ENCODE measurements around the gene CA5A.

DNA sequence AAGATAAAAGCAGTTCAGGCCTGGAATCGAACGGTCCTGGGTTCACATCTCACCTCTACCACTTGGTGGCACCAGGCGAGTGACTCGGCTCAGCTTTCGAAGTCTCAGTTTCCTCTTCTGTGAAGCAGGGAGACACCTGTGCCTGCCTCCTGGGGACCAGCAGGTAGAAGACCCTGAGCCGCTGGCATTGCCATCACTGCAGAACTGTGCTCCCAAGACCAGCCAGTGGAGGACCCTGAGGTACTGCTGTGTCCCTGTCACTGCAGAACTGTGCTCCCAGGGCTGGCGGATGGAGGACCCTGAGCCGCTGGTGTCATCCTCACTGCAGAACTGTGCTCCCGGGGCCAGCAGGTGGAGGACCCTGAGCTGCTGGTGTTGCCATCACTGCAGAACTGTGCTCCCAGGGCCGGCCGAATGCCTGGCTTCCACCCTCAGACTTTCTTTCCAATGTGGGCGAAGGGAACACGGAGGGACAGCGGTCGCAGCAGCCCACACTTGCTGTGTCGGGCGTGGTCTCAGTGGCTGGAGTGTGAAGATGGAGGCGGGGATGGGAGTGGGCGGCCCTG is 58.3 kb downstream of the CA5A start:
- TF ChIP-seq, protein P1, sequence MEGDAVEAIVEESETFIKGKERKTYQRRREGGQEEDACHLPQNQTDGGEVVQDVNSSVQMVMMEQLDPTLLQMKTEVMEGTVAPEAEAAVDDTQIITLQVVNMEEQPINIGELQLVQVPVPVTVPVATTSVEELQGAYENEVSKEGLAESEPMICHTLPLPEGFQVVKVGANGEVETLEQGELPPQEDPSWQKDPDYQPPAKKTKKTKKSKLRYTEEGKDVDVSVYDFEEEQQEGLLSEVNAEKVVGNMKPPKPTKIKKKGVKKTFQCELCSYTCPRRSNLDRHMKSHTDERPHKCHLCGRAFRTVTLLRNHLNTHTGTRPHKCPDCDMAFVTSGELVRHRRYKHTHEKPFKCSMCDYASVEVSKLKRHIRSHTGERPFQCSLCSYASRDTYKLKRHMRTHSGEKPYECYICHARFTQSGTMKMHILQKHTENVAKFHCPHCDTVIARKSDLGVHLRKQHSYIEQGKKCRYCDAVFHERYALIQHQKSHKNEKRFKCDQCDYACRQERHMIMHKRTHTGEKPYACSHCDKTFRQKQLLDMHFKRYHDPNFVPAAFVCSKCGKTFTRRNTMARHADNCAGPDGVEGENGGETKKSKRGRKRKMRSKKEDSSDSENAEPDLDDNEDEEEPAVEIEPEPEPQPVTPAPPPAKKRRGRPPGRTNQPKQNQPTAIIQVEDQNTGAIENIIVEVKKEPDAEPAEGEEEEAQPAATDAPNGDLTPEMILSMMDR (IDR thresholded peaks at IDR 0.05) = no peak
- TF ChIP-seq POLR2A (IDR thresholded peaks at IDR 0.05) (no peak), EP300 (IDR thresholded peaks at IDR 0.05) (no peak)
